ENCODE measurements around the gene CD68. TPM values are rescaled to one million over a fixed set of nuclear protein-coding genes. Genes with fewer than 3 reads are reported as not detected.

Gene CD68
- 10 to 100 TPM; 11.6 to 12.6 TPM for total RNA-seq

GRCh38 chr17:7579001-7579833, at the start of gene CD68:
Gene CD68, plus strand, starts transcription at chr17:7579638. Its CDS starts 40 bp downstream, at chr17:7579678.
- intact Hi-C loops (cut with micrococcal nuclease), result loop anchor here (1.0 to 10.0 kb wide), 3 partner anchors 36 to 534 kb away; partner anchors contain the start of genes SLC16A11 and WRAP53
- Mint-ChIP-seq H3K27me3 (ENCODE audit: low read depth) (no peaks in the 10 kb centered on the region), H3K36me3 (ENCODE audit: low read depth) (peaks cover 52% of the 10 kb centered on the region)

GRCh38 chr17:7530023-7530900, 49.2 kb upstream of the CD68 start:
- H3K36me3 Mint-ChIP-seq (ENCODE audit: low read depth), result no peaks in the 10 kb centered on the region
- H3K4me3 Mint-ChIP-seq, result no peak overlapping the region
- no peak overlapping the region for H3K27ac Mint-ChIP-seq
- CTCF ChIA-PET, result interaction anchor here (0.5 to 1.0 kb wide), 3 partner anchors 28 to 50 kb away, joined by 3 to 4 read pairs (median 4); no protein-coding TSS in a partner anchor
- H3K9me3 Mint-ChIP-seq, result peaks cover 15% of the 10 kb centered on the region
- H3K4me1 Mint-ChIP-seq (ENCODE audit: low read depth), result no peaks in the 10 kb centered on the region
- intact Hi-C loops (cut with micrococcal nuclease), result no loop called here
- DNase-seq, result no peak
- H3K27me3 Mint-ChIP-seq (ENCODE audit: low read depth), result no peaks in the 10 kb centered on the region

More at GRCh38 chr17:7579001-7579833, at the start of gene CD68:
- CTCF ChIA-PET, result interaction anchor here (0.9 to 2.2 kb wide), 3 partner anchors 10 to 108 kb away, joined by 3 to 8 read pairs (median 5); partner anchors contain the start of genes SENP3 and TP53
- Mint-ChIP-seq H3K4me3 (peak within 1 kb of the TSS; percentile 57), H3K27ac (peak within 1 kb of the TSS; percentile 89), H3K9me3 (no peaks in the 10 kb centered on the region), H3K4me1 (ENCODE audit: low read depth) (peaks cover 80% of the 10 kb centered on the region)
- DNase-seq, result peak; percentile 86

GRCh38 chr17:7538050-7538449, 41.4 kb upstream of the CD68 start:
- no peaks in the 10 kb centered on the region for H3K27me3 Mint-ChIP-seq (ENCODE audit: low read depth)
- CTCF ChIA-PET, result interaction anchor here (0.8 to 1.4 kb wide), 2 partner anchors 23 to 25 kb away, joined by 3 read pairs; no protein-coding TSS in a partner anchor
- no peaks in the 10 kb centered on the region for H3K4me1 Mint-ChIP-seq (ENCODE audit: low read depth)
- H3K36me3 Mint-ChIP-seq (ENCODE audit: low read depth), result no peaks in the 10 kb centered on the region
- intact Hi-C loops (cut with micrococcal nuclease), result no loop called here
- H3K4me3 Mint-ChIP-seq, result no peak overlapping the region
- DNase-seq, result no peak
- H3K27ac Mint-ChIP-seq, result no peak overlapping the region
- no peaks in the 10 kb centered on the region for H3K9me3 Mint-ChIP-seq

GRCh38 chr17:7538891-7539545, 40.4 kb upstream of the CD68 start:
- no peaks in the 10 kb centered on the region for H3K27me3 Mint-ChIP-seq (ENCODE audit: low read depth)
- H3K36me3 Mint-ChIP-seq (ENCODE audit: low read depth), result no peaks in the 10 kb centered on the region
- DNase-seq, result no peak
- H3K4me1 Mint-ChIP-seq (ENCODE audit: low read depth), result no peaks in the 10 kb centered on the region
- CTCF ChIA-PET, result no interaction called here
- H3K27ac Mint-ChIP-seq, result no peak overlapping the region
- intact Hi-C loops (cut with micrococcal nuclease), result no loop called here
- no peak overlapping the region for H3K4me3 Mint-ChIP-seq
- H3K9me3 Mint-ChIP-seq, result no peaks in the 10 kb centered on the region

- H3K27ac Mint-ChIP-seq, result no peak overlapping the region
- H3K4me3 Mint-ChIP-seq, result no peak overlapping the region
- no peaks in the 10 kb centered on the region for H3K27me3 Mint-ChIP-seq (ENCODE audit: low read depth)
- no peaks in the 10 kb centered on the region for H3K36me3 Mint-ChIP-seq (ENCODE audit: low read depth)
- intact Hi-C loops (cut with micrococcal nuclease), result no loop called here
- no peak for DNase-seq
- H3K9me3 Mint-ChIP-seq, result no peaks in the 10 kb centered on the region
- H3K4me1 Mint-ChIP-seq (ENCODE audit: low read depth), result no peaks in the 10 kb centered on the region
- CTCF ChIA-PET, result interaction anchor here (1.0 to 1.6 kb wide), 2 partner anchors 20 to 147 kb away, joined by 4 to 5 read pairs; no protein-coding TSS in a partner anchor
These were observed 38.3 kb upstream of the CD68 start for GRCh38 chr17:7541074-7541621.

GRCh38 chr17:7544911-7545310, 34.5 kb upstream of the CD68 start:
- H3K4me1 Mint-ChIP-seq (ENCODE audit: low read depth), result peaks cover 14% of the 10 kb centered on the region
- intact Hi-C loops (cut with micrococcal nuclease), result no loop called here
- CTCF ChIA-PET, result no interaction called here

GRCh38 chr17:7548585-7549400, 30.6 kb upstream of the CD68 start, which contains the start of gene TNFSF12:
Gene TNFSF12, plus strand, starts transcription at chr17:7549058. Its CDS starts 96 bp downstream, at chr17:7549154.
- no peaks in the 10 kb centered on the region for H3K9me3 Mint-ChIP-seq
- CTCF ChIA-PET, result interaction anchor here (0.6 to 2.5 kb wide), 5 partner anchors 12 to 292 kb away, joined by 3 to 14 read pairs (median 5); no protein-coding TSS in a partner anchor
- no peaks in the 10 kb centered on the region for H3K27me3 Mint-ChIP-seq (ENCODE audit: low read depth)
- peaks cover 47% of the 10 kb centered on the region for H3K4me1 Mint-ChIP-seq (ENCODE audit: low read depth)
- peak; percentile 69 for DNase-seq
- no peaks in the 10 kb centered on the region for H3K36me3 Mint-ChIP-seq (ENCODE audit: low read depth)
- H3K27ac Mint-ChIP-seq, result peak within 1 kb of the TSS; percentile 33
- peak within 1 kb of the TSS; percentile 77 for H3K4me3 Mint-ChIP-seq
- intact Hi-C loops (cut with micrococcal nuclease), result loop anchor here (1.0 to 2.0 kb wide), 4 partner anchors 13 to 113 kb away; partner anchors contain the start of genes POLR2A, SENP3 and TMEM102

More at GRCh38 chr17:7544911-7545310, 34.5 kb upstream of the CD68 start:
- H3K27ac Mint-ChIP-seq, result no peak overlapping the region
- H3K4me3 Mint-ChIP-seq, result no peak overlapping the region
- no peaks in the 10 kb centered on the region for H3K9me3 Mint-ChIP-seq
- H3K27me3 Mint-ChIP-seq (ENCODE audit: low read depth), result no peaks in the 10 kb centered on the region
- no peak for DNase-seq
- H3K36me3 Mint-ChIP-seq (ENCODE audit: low read depth), result no peaks in the 10 kb centered on the region

GRCh38 chr17:7549401-7550055, 29.9 kb upstream of the CD68 start:
- Mint-ChIP-seq H3K36me3 (ENCODE audit: low read depth) (no peaks in the 10 kb centered on the region), H3K27me3 (ENCODE audit: low read depth) (no peaks in the 10 kb centered on the region), H3K4me1 (ENCODE audit: low read depth) (peaks cover 51% of the 10 kb centered on the region), H3K27ac (peak overlapping the region; percentile 25), H3K9me3 (no peaks in the 10 kb centered on the region), H3K4me3 (peak overlapping the region; percentile 65)
- CTCF ChIA-PET, result interaction anchor here (0.6 to 2.5 kb wide), 4 partner anchors 11 to 293 kb away, joined by 3 to 14 read pairs (median 4); no protein-coding TSS in a partner anchor
- intact Hi-C loops (cut with micrococcal nuclease), result loop anchor here (1.0 to 2.0 kb wide), 4 partner anchors 12 to 114 kb away; partner anchors contain the start of genes POLR2A, SENP3 and TMEM102
- DNase-seq, result peak; percentile 54

- H3K27ac Mint-ChIP-seq, result no peak overlapping the region
- peaks cover 54% of the 10 kb centered on the region for H3K4me1 Mint-ChIP-seq (ENCODE audit: low read depth)
- intact Hi-C loops (cut with micrococcal nuclease), result no loop called here
- H3K27me3 Mint-ChIP-seq (ENCODE audit: low read depth), result no peaks in the 10 kb centered on the region
- CTCF ChIA-PET, result interaction anchor here (0.6 to 2.5 kb wide), 2 partner anchors 10 to 27 kb away, joined by 3 to 14 read pairs; no protein-coding TSS in a partner anchor
- H3K4me3 Mint-ChIP-seq, result no peak overlapping the region
- DNase-seq, result no peak
- H3K36me3 Mint-ChIP-seq (ENCODE audit: low read depth), result no peaks in the 10 kb centered on the region
- H3K9me3 Mint-ChIP-seq, result no peaks in the 10 kb centered on the region
These were observed 29.1 kb upstream of the CD68 start for GRCh38 chr17:7550344-7550743.

- Mint-ChIP-seq H3K4me3 (no peak overlapping the region), H3K27ac (no peak overlapping the region), H3K9me3 (no peaks in the 10 kb centered on the region), H3K36me3 (ENCODE audit: low read depth) (no peaks in the 10 kb centered on the region), H3K27me3 (ENCODE audit: low read depth) (no peaks in the 10 kb centered on the region), H3K4me1 (ENCODE audit: low read depth) (peaks cover 59% of the 10 kb centered on the region)
- intact Hi-C loops (cut with micrococcal nuclease), result no loop called here
- DNase-seq, result no peak
- CTCF ChIA-PET, result interaction anchor here (0.7 to 1.8 kb wide), 4 partner anchors 10 to 114 kb away, joined by 3 to 9 read pairs (median 3); no protein-coding TSS in a partner anchor
These were observed 28.0 kb upstream of the CD68 start for GRCh38 chr17:7551396-7551795.
